DMS79 (cell line): ENCODE measurements around the gene DCXR.

Source experiments
- DNase-seq: peaks from one replicate; lab custom pipeline; 2025; lab: John Stamatoyannopoulos, UW

DCXR gene

GRCh38 chr17:81996757-81997441 lies 40.6 kb downstream of the DCXR start:
- DNase-seq, result no peak

DNA sequence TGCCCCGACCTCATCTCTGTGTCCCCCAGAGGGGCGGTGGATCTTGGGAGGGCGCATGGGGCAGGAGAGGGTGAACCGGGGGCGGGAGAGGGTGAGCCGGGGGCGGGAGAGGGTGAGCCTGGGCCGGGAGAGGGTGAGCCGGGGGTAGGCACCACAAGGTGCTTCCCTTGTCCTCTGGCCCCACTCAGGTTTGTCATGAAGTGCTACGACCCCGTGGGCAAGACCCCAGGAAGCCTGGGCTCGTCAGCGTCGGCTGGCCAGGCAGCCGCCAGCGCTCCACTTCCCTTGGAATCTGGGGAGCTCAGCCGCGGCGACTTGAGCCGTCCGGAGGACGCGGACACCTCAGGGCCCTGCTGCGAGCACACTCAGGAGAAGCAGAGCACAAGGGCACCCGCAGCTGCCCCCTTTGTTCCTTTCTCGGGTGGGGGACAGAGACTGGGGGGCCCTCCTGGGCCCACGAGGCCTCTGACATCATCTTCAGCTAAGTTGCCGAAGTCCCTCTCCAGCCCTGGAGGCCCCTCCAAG lies 41.2 kb downstream of the DCXR start:
- no peak for DNase-seq

DNA sequence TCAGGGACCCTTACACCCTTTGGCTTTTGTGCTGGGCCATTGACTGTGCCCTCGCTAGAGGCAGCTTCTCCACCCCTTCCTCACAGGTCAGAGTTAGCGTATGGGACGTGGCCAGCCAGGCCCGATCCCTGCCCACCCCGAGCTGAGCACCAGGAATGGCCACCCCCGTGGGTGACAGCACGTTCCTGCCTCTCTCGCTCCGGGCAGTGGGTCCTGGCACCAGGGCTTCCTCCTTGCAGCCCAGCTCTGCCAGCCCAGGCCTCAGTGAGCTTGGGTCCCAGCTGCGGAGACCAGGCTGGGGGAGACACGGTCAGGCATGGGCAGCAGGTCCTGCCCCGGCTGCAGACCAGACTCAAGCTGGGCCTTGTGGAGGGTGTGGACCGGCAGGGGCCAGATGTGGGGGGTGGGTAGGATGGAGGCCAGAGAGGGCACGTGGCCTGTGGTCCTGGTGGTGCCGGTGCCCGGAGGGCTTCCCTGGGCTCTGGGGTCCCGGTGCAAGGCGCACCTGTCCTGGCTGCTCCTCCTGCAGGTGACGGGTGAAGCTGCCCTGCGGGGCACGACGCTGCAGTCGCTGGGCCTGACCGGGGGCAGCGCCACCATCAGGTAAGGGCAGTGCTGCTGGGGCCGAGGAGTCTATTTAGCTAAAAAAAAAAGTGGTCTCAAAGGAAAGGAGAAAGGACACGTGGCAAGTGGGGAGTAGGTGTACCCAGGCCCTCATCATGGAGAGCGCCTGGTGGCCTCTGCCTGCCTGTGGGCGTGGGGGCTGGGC lies 41.9 kb downstream of the DCXR start:
- no peak for DNase-seq

GRCh38 chr17:81994593-81995462 lies 42.7 kb downstream of the DCXR start:
- no peak for DNase-seq

GRCh38 chr17:81993729-81994592 lies 43.5 kb downstream of the DCXR start:
- DNase-seq, result no peak

- no peak for DNase-seq
These were observed 45.0 kb downstream of the DCXR start for GRCh38 chr17:81992306-81993102.

GRCh38 chr17:81991684-81992305 lies 45.7 kb downstream of the DCXR start:
- peak; percentile 52 for DNase-seq

- no peak for DNase-seq
These were observed 46.4 kb downstream of the DCXR start for GRCh38 chr17:81990836-81991683.

DNA sequence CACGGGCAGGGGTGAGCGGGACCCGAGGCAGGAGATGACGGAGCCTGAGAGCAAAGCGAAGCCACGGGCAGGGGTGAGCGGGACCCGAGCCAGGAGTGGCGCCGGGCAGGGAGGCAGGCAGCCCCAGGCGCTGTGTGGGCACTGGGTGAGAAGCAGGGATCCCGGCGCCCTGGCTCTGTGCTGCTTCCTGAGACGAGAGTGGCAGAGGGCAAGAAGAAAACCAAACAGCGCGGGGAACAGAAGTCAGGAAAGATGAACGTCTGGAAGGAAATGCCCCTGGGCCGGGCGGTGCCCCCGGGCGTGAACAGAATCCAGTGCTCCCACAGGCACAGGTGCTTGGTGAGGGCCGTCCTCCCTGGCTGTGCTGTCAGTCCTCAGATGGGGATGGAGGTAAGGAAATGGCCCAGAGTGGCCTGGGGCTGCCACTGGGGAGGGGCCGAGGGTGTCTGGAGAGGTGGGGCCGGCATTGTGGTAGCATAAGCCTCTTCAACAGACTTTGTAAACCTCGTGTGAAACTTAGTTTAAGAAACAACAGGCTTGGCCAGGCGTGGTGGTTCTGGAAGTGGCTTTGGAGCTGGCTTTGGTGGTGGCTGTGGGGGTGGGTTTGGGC lies 50.2 kb downstream of the DCXR start:
- DNase-seq, result no peak

DNA sequence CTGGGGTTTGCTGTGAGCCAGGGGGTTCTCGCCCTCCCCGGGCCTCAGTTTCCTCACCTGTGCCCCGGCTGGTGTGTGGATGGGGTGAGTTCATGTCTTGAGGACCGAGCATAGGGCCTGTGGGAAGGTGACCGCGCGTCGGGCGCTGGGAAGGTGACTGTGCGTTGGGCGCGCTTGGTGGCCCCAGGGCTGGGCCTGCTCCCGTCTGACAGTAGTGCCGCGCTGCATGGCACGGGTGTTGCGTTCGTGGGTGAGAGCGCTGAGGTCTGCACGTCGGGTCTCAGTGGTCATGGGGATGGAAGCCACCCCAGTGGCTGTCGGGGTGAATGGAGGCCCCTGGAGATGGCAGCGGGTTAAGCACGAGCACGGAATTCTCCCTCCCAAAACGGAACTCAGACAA lies 50.9 kb downstream of the DCXR start:
- DNase-seq, result no peak
